CD4-positive, alpha-beta T cell (primary cell): ENCODE results near the gene GOLGA6L2. TPM values are rescaled to one million over a fixed set of nuclear protein-coding genes. Genes with fewer than 3 reads are reported as not detected.
A peak's percentile ranks its signal among the peaks of the same experiment; 100 is the strongest.
"Not testable (repeated sequence)": the region's sequence is repeated elsewhere in the genome, so short reads cannot be mapped to it uniquely, and the experiment has no call there.

ENCODE experiments used
- ATAC-seq: fragments of 200-7000 bp; cut with Tn5 transposase; one replicate; pipeline ENCODE4 v1.10.0; 2022; ENCODE audit warnings: mild to moderate bottlenecking; ENCODE audit not compliant: poor library complexity
- CTCF ChIA-PET: fragments of 350-600 bp; sonication (Branson Sonifier 250); formaldehyde crosslinking; loops from one replicate; lab custom pipeline; 2021; ENCODE audit warnings: antibody characterized with exemption, inconsistent platforms; lab: Charles Lee
- POLR2A ChIA-PET: fragments of 350-600 bp; sonication (Branson Sonifier 250); formaldehyde crosslinking; loops from one replicate; lab custom pipeline; 2021; ENCODE audit warnings: antibody characterized with exemption, inconsistent platforms; lab: Charles Lee
- DNase-seq, 14 experiments: peaks; one replicate each; pipeline ENCODE4 v3.0.0-alpha.2; 2013 to 2020; ENCODE audit warnings: mixed read lengths in 2 of 14
- H3K27ac ChIP-seq, 2 donors: one replicate each; pipeline versions ENCODE4 v1.5.1 to v1.7.0; 2013; ENCODE audit warnings: low read length in 2 of 2, low read depth in 1 of 2, mild to moderate bottlenecking in 1 of 2
- H3K27me3 ChIP-seq, 2 experiments: 1 replicate in 1 of 2; 2 replicates in 1 of 2; pipeline versions ENCODE4 v1.6.1 to v1.7.0; 2013; ENCODE audit warnings: low read length in 2 of 2, control low read depth in 1 of 2, mild to moderate bottlenecking in 1 of 2, moderate library complexity in 1 of 2; ENCODE audit not compliant: insufficient read depth in 2 of 2, control insufficient read depth in 1 of 2
- H3K36me3 ChIP-seq: one replicate; pipeline ENCODE4 v1.6.1; 2013; ENCODE audit warnings: low read length, control low read depth; ENCODE audit not compliant: insufficient read depth
- H3K4me1 ChIP-seq: one replicate; pipeline ENCODE4 v1.6.1; 2013; ENCODE audit warnings: low read length, control low read depth; ENCODE audit not compliant: insufficient read depth
- H3K4me3 ChIP-seq: one replicate; pipeline ENCODE4 v1.5.1; 2013; ENCODE audit warnings: mild to moderate bottlenecking, low read length, moderate library complexity
- H3K9me3 ChIP-seq, 2 experiments: 1 replicate in 1 of 2; 2 replicates in 1 of 2; pipeline versions ENCODE4 v1.6.1 to v1.7.0; 2013; ENCODE audit warnings: low read length in 2 of 2, mild to moderate bottlenecking in 2 of 2, control low read depth in 1 of 2, moderate library complexity in 1 of 2; ENCODE audit not compliant: control insufficient read depth in 1 of 2, insufficient read depth in 1 of 2
- H3K27ac Mint-ChIP-seq: one replicate; pipeline ENCODE4 v1.8.0; 2020; ENCODE audit warnings: mixed read lengths
- H3K27me3 Mint-ChIP-seq: one replicate; pipeline ENCODE4 v1.8.0; 2021; ENCODE audit warnings: mixed read lengths
- H3K36me3 Mint-ChIP-seq: one replicate; pipeline ENCODE4 v1.8.0; 2021; ENCODE audit warnings: low read depth, mixed read lengths
- H3K4me1 Mint-ChIP-seq: one replicate; pipeline ENCODE4 v1.8.0; 2021; ENCODE audit warnings: low read depth, mixed read lengths
- H3K4me3 Mint-ChIP-seq: one replicate; pipeline ENCODE4 v1.8.0; 2020; ENCODE audit warnings: mild to moderate bottlenecking, mixed read lengths
- H3K9me3 Mint-ChIP-seq: one replicate; pipeline ENCODE4 v1.8.0; 2020; ENCODE audit warnings: mixed read lengths
- CTCF ChIP-seq: fragments of 200-600 bp; IDR thresholded peaks from one replicate; pipeline ENCODE4 v1.8.0; 2022; ENCODE audit warnings: antibody characterized with exemption, mild to moderate bottlenecking
- intact Hi-C, 2 experiments: fragments of 100-400 bp; cut with DNase I in 1 of 2; cut with micrococcal nuclease in 1 of 2; formaldehyde crosslinking; loops; one replicate each; pipeline versions ENCODE4 v1.15.1 to v1.9.0; 2023 to 2025; cut with DNase I, micrococcal nuclease
- total RNA-seq, 174 experiments: library from RNA in 2 of 174; stranded (reverse) in 2 of 174; gene quantifications; one replicate each; pipeline ENCODE4 v1.2.3 and lab custom pipeline; 2021 to 2026

GOLGA6L2 gene
- total RNA-seq, 2 experiments from 2014 or later = not detected

- no peaks in the 10 kb centered on the region for H3K4me1 ChIP-seq
- no peak overlapping the region for H3K4me3 Mint-ChIP-seq
- no peaks in the 10 kb centered on the region for H3K36me3 ChIP-seq
- no peaks in the 10 kb centered on the region for H3K4me1 Mint-ChIP-seq
- POLR2A ChIA-PET = no interaction called here
- intact Hi-C loops = no loop called here
- H3K9me3 Mint-ChIP-seq = no peaks in the 10 kb centered on the region
- H3K27me3 ChIP-seq = no peaks in the 10 kb centered on the region
- H3K4me3 ChIP-seq = no peak overlapping the region
- no peak for TF ChIP-seq CTCF
- H3K9me3 ChIP-seq = peaks cover 0 to 8% of the 10 kb centered on the region in 2 experiments
- no peak overlapping the region for H3K27ac Mint-ChIP-seq
- DNase-seq (peak in 1 of 14 experiments; percentile 2), ATAC-seq (no peak)
- no peaks in the 10 kb centered on the region for H3K27me3 Mint-ChIP-seq
- no peaks in the 10 kb centered on the region for H3K36me3 Mint-ChIP-seq
- CTCF ChIA-PET = no interaction called here
- no peak overlapping the region for H3K27ac ChIP-seq
These were observed 30.4 kb downstream of the GOLGA6L2 start for GRCh38 chr15:23416349-23417276.

- H3K27ac ChIP-seq, CTCF ChIA-PET, H3K4me1 Mint-ChIP-seq, H3K4me3 Mint-ChIP-seq, H3K36me3 ChIP-seq, H3K4me1 ChIP-seq, H3K4me3 ChIP-seq, H3K9me3 Mint-ChIP-seq, H3K27ac Mint-ChIP-seq, DNase-seq, POLR2A ChIA-PET, H3K27me3 ChIP-seq, ATAC-seq, H3K36me3 Mint-ChIP-seq, H3K9me3 ChIP-seq, H3K27me3 Mint-ChIP-seq, intact Hi-C loops: not testable (repeated sequence)
These were observed 31.2 kb downstream of the GOLGA6L2 start for GRCh38 chr15:23415866-23416265.

GRCh38 chr15:23415321-23415865 lies 31.6 kb downstream of the GOLGA6L2 start:
- Histone ChIP-seq H3K4me1 (no peaks in the 10 kb centered on the region), H3K27ac (no peak overlapping the region), H3K27me3 (no peaks in the 10 kb centered on the region), H3K9me3 (peaks cover 0 to 8% of the 10 kb centered on the region in 2 experiments), H3K36me3 (no peaks in the 10 kb centered on the region), H3K4me3 (no peak overlapping the region)
- Mint-ChIP-seq H3K9me3 (no peaks in the 10 kb centered on the region), H3K27me3 (no peaks in the 10 kb centered on the region), H3K27ac (no peak overlapping the region), H3K36me3 (no peaks in the 10 kb centered on the region), H3K4me3 (no peak overlapping the region), H3K4me1 (no peaks in the 10 kb centered on the region)
- ChIA-PET POLR2A (no interaction called here), CTCF (no interaction called here)
- intact Hi-C loops = no loop called here
- no peak for DNase-seq
- no peak for ATAC-seq
- no peak for TF ChIP-seq CTCF

- H3K9me3 Mint-ChIP-seq, ATAC-seq, H3K4me3 Mint-ChIP-seq, H3K36me3 ChIP-seq, H3K27me3 ChIP-seq, H3K4me1 ChIP-seq, H3K27ac Mint-ChIP-seq, intact Hi-C loops, DNase-seq, H3K9me3 ChIP-seq, POLR2A ChIA-PET, CTCF ChIA-PET, H3K4me1 Mint-ChIP-seq, H3K36me3 Mint-ChIP-seq, H3K27me3 Mint-ChIP-seq, H3K27ac ChIP-seq, H3K4me3 ChIP-seq: not testable (repeated sequence)
These were observed 34.0 kb downstream of the GOLGA6L2 start for GRCh38 chr15:23412881-23413600.
